Measurements from ENCODE around the gene CDH22.

Gene CDH22

GRCh38 chr20:46331611-46332361 is 23.5 kb upstream of the CDH22 start:
- CTCF ChIA-PET = no interaction called here
- POLR2A ChIA-PET = no interaction called here
- TF ChIP-seq, protein P1, sequence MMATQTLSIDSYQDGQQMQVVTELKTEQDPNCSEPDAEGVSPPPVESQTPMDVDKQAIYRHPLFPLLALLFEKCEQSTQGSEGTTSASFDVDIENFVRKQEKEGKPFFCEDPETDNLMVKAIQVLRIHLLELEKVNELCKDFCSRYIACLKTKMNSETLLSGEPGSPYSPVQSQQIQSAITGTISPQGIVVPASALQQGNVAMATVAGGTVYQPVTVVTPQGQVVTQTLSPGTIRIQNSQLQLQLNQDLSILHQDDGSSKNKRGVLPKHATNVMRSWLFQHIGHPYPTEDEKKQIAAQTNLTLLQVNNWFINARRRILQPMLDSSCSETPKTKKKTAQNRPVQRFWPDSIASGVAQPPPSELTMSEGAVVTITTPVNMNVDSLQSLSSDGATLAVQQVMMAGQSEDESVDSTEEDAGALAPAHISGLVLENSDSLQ (IDR thresholded peaks at IDR 0.05) = no peak
- TF ChIP-seq CTBP1 (IDR thresholded peaks at IDR 0.05; ENCODE audit: borderline replicate concordance) (no peak), NFRKB (IDR thresholded peaks at IDR 0.05) (no peak), FOXK2 (IDR thresholded peaks at IDR 0.05) (no peak), ARNT (IDR thresholded peaks at IDR 0.05) (no peak), ZNF384 (IDR thresholded peaks at IDR 0.05) (no peak), L3MBTL2 (conservative IDR thresholded peaks at IDR 0.05) (no peak), SP1 (IDR thresholded peaks at IDR 0.05) (no peak), FOXM1 (IDR thresholded peaks at IDR 0.05; ENCODE audit: borderline replicate concordance) (no peak), BHLHE40 (IDR thresholded peaks at IDR 0.05; ENCODE audit: borderline replicate concordance) (no peak), FOXA1 (IDR thresholded peaks at IDR 0.05) (no peak), TARDBP (IDR thresholded peaks at IDR 0.05) (no peak), LEF1 (IDR thresholded peaks at IDR 0.05; ENCODE audit: borderline replicate concordance) (no peak), HDGF (IDR thresholded peaks at IDR 0.05; ENCODE audit: borderline replicate concordance) (no peak), SUZ12 (IDR thresholded peaks at IDR 0.05) (no peak), ELF4 (IDR thresholded peaks at IDR 0.05) (no peak)
- DNase-seq (ENCODE audit: extremely low spot score) = no peak

DNA sequence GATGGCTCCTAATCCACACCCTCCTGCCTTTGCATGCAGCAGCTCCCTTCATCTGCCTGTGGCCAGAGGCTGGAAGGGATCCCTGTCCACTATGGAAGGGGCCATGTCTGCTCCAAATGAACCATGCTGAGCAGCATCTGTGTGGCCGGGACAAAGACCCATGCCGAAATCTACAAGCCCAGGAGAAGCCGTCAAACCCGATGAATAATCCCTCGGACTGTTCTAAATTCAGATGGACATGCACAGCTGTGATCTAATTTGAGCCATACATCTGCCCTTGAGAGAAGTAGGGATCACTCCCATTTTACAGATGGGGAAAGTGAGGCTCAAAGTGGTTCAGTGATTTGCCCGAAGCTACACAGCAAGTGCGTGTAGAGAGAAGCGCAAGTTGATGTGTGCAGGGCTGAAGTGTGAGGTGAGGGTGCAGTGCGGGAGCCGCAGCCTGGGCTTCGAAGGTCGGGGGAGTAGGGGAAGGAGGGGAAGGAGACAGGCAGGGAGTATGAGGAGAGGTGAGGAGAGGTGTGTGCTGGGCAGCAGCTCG is 22.6 kb upstream of the CDH22 start:
- ChIA-PET CTCF (no interaction called here), POLR2A (no interaction called here)
- no peak for TF ChIP-seq ELF4 (IDR thresholded peaks at IDR 0.05)
- TF ChIP-seq SUZ12 (IDR thresholded peaks at IDR 0.05) = no peak
- TF ChIP-seq, protein P1 (IDR thresholded peaks at IDR 0.05) = no peak
- TF ChIP-seq ZNF384 (IDR thresholded peaks at IDR 0.05) = no peak
- no peak for TF ChIP-seq HDGF (IDR thresholded peaks at IDR 0.05; ENCODE audit: borderline replicate concordance)
- no peak for TF ChIP-seq FOXA1 (IDR thresholded peaks at IDR 0.05)
- TF ChIP-seq FOXK2 (IDR thresholded peaks at IDR 0.05) = no peak
- TF ChIP-seq SP1 (IDR thresholded peaks at IDR 0.05) = no peak
- no peak for TF ChIP-seq CTBP1 (IDR thresholded peaks at IDR 0.05; ENCODE audit: borderline replicate concordance)
- no peak for TF ChIP-seq TARDBP (IDR thresholded peaks at IDR 0.05)
- TF ChIP-seq FOXM1 (IDR thresholded peaks at IDR 0.05; ENCODE audit: borderline replicate concordance) = no peak
- no peak for TF ChIP-seq L3MBTL2 (conservative IDR thresholded peaks at IDR 0.05)
- no peak for TF ChIP-seq NFRKB (IDR thresholded peaks at IDR 0.05)
- no peak for TF ChIP-seq LEF1 (IDR thresholded peaks at IDR 0.05; ENCODE audit: borderline replicate concordance)
- TF ChIP-seq BHLHE40 (IDR thresholded peaks at IDR 0.05; ENCODE audit: borderline replicate concordance) = no peak
- TF ChIP-seq ARNT (IDR thresholded peaks at IDR 0.05) = no peak
- DNase-seq (ENCODE audit: extremely low spot score) = no peak

DNA sequence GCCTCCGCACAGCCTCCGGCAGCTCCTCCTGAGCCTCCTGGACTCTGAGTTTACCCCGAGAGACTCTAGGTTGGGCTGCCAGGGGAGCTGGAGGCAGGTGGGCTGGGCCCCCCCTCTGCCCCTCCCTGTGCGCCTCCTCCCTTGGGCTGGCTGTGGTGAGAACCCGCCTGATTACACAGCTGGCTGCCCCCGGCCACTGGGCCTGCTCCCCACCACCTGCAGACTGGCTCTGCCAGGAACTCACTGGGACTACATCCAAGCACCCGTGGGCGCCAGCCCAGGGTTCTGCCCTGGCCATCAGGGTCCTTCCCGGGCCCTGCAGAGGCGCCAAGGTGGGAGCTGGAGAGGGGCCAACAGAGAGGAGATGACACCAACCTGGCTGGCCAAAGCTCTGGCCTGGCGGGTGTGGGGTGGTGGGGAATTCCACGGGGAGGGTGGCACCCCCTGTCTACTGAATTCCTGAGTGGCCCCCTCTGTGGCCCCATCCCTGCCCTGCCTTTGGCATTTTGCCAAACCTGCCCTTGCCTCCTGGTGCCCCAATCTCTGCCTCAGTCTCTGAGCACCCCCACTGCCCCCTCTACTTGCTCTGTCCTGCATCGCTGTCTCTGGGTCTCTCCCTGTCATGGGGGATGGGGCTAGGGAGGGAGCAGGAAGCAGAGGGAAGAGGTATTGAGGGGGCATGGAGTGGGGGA is 21.9 kb upstream of the CDH22 start:
- TF ChIP-seq SUZ12 (IDR thresholded peaks at IDR 0.05) (no peak), FOXK2 (IDR thresholded peaks at IDR 0.05) (no peak), FOXA1 (IDR thresholded peaks at IDR 0.05) (no peak), BHLHE40 (IDR thresholded peaks at IDR 0.05; ENCODE audit: borderline replicate concordance) (no peak), HDGF (IDR thresholded peaks at IDR 0.05; ENCODE audit: borderline replicate concordance) (no peak), SP1 (IDR thresholded peaks at IDR 0.05) (no peak), ZNF384 (IDR thresholded peaks at IDR 0.05) (no peak), CTBP1 (IDR thresholded peaks at IDR 0.05; ENCODE audit: borderline replicate concordance) (no peak)
- ChIA-PET POLR2A (no interaction called here), CTCF (no interaction called here)
- no peak for DNase-seq (ENCODE audit: extremely low spot score)

DNA sequence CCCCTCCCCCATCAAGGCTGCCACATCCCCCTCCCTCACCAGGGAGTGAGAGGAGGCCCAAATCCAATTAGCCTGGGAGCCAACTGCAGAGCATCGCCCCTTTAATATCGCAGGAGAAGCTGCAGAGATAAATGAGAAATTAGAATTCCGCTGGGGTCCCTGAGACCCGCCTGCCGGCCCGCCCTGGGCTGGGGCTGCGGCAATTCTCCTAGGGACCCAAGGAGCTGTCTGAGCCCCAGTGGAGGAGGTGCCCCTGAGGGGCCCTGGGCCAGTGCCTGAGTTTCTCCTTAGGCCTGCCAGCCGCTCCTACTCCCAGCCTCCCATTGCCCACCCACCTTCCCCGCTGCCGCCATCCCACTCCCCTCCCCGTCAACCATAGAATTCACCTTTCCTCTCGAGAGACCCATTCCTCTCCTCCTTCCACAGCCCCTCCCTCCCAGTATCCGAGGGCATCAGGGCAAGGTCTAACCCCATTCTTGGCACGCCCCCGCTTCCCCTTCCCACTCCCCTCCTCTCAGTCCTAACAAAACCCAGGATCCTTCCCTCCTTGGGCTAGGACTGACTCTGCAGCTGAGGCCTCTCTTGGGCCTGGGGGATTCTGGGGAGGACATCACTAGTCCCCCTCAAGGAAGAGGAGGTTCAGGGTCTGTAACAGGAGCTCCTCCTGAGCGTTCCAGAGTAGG is 20.0 kb upstream of the CDH22 start:
- DNase-seq (ENCODE audit: extremely low spot score) = no peak
- no peak for TF ChIP-seq LEF1 (IDR thresholded peaks at IDR 0.05; ENCODE audit: borderline replicate concordance)
- TF ChIP-seq CTBP1 (IDR thresholded peaks at IDR 0.05; ENCODE audit: borderline replicate concordance) = no peak
- TF ChIP-seq ARNT (IDR thresholded peaks at IDR 0.05) = no peak
- TF ChIP-seq ELF4 (IDR thresholded peaks at IDR 0.05) = no peak
- no peak for TF ChIP-seq BHLHE40 (IDR thresholded peaks at IDR 0.05; ENCODE audit: borderline replicate concordance)
- TF ChIP-seq FOXA1 (IDR thresholded peaks at IDR 0.05) = no peak
- TF ChIP-seq ZNF384 (IDR thresholded peaks at IDR 0.05) = no peak
- no peak for TF ChIP-seq SUZ12 (IDR thresholded peaks at IDR 0.05)
- TF ChIP-seq, protein P1 (IDR thresholded peaks at IDR 0.05) = no peak
- CTCF ChIA-PET = interaction anchor here (1.3 kb wide), 1 partner anchor 15 kb away, joined by 4 read pairs; no protein-coding TSS in a partner anchor
- POLR2A ChIA-PET = no interaction called here

- no peak for DNase-seq (ENCODE audit: extremely low spot score)
- TF ChIP-seq SUZ12 (IDR thresholded peaks at IDR 0.05) = no peak
- no peak for TF ChIP-seq ELF4 (IDR thresholded peaks at IDR 0.05)
- TF ChIP-seq FOXA1 (IDR thresholded peaks at IDR 0.05) = no peak
- no peak for TF ChIP-seq FOXK2 (IDR thresholded peaks at IDR 0.05)
- TF ChIP-seq NFRKB (IDR thresholded peaks at IDR 0.05) = no peak
- TF ChIP-seq SP1 (IDR thresholded peaks at IDR 0.05) = no peak
- no peak for TF ChIP-seq TARDBP (IDR thresholded peaks at IDR 0.05)
- TF ChIP-seq BHLHE40 (IDR thresholded peaks at IDR 0.05; ENCODE audit: borderline replicate concordance) = no peak
- no peak for TF ChIP-seq L3MBTL2 (conservative IDR thresholded peaks at IDR 0.05)
- TF ChIP-seq ARNT (IDR thresholded peaks at IDR 0.05) = no peak
- POLR2A ChIA-PET = interaction anchor here (1.1 kb wide), 1 partner anchor 36 kb away, joined by 3 read pairs; no protein-coding TSS in a partner anchor
- CTCF ChIA-PET = no interaction called here
These were observed 19.3 kb upstream of the CDH22 start for GRCh38 chr20:46327557-46327956.
